PC-3 (cell line): ENCODE data around the gene PRKACA.

Source experiments
- CTCF ChIP-seq: fragments of 300-600 bp; sonication (generic); conservative IDR thresholded peaks from 2 replicates; pipeline ENCODE4 v1.5.1; 2017; ENCODE audit warnings: antibody characterized with exemption, low read depth, mild to moderate bottlenecking, low read length
- EZH2 ChIP-seq: fragments of 300-600 bp; sonication (generic); IDR thresholded peaks from one replicate; pipeline ENCODE4 v1.6.1; 2017; ENCODE audit warnings: antibody characterized with exemption, mild to moderate bottlenecking, low read length; ENCODE audit not compliant: unreplicated experiment
- EZH2phosphoT487 ChIP-seq: fragments of 300-600 bp; sonication (generic); IDR thresholded peaks from 2 replicates; pipeline ENCODE4 v1.6.1; 2018; ENCODE audit warnings: mild to moderate bottlenecking, antibody characterized with exemption, low read length, borderline replicate concordance

GRCh38 chr19:14164082-14164481 is 46.5 kb upstream of the PRKACA start:
- TF ChIP-seq EZH2 (no peak), CTCF (no peak), EZH2phosphoT487 (no peak)
